GM23338 (cell line): ENCODE measurements around the gene TMCO1. TPM values are rescaled to one million over a fixed set of nuclear protein-coding genes. Genes with fewer than 3 reads are reported as not detected.

Experiments
- ATAC-seq: fragments of 200-7000 bp; cut with Tn5 transposase; 3 replicates; pipeline ENCODE4 v1.9.1; 2020
- DNase-seq: peaks from one replicate; pipeline ENCODE4 v3.0.0-alpha.2; 2015; ENCODE audit warnings: low spot score
- H2AFZ ChIP-seq: fragments of 200-600 bp; sonication (generic); 2 replicates; pipeline ENCODE4 v1.8.0; 2016; ENCODE audit warnings: antibody characterized with exemption, mild to moderate bottlenecking, moderate library complexity
- H3F3A ChIP-seq: fragments of 200-600 bp; sonication (generic); replicated peaks from 2 replicates; pipeline ENCODE4 v1.8.0; 2017; ENCODE audit warnings: antibody characterized with exemption, mixed run types, low read depth
- H3K27ac ChIP-seq: fragments of 200-600 bp; sonication (generic); 2 replicates; pipeline ENCODE4 v1.6.1; 2016; ENCODE audit warnings: low read depth
- H3K27me3 ChIP-seq: fragments of 200-600 bp; sonication (generic); 2 replicates; pipeline ENCODE4 v1.8.0; 2016; ENCODE audit warnings: mild to moderate bottlenecking, mixed run types, moderate library complexity; ENCODE audit not compliant: insufficient read depth
- H3K36me3 ChIP-seq: fragments of 200-600 bp; sonication (generic); 2 replicates; pipeline ENCODE4 v1.8.0; 2016; ENCODE audit warnings: mild to moderate bottlenecking; ENCODE audit not compliant: insufficient read depth
- H3K4me1 ChIP-seq: fragments of 200-600 bp; sonication (generic); 2 replicates; pipeline ENCODE4 v1.8.0; 2016; ENCODE audit warnings: mild to moderate bottlenecking, moderate library complexity; ENCODE audit not compliant: insufficient read depth
- H3K4me2 ChIP-seq: fragments of 200-600 bp; sonication (generic); 2 replicates; pipeline ENCODE4 v1.7.1; 2017; ENCODE audit warnings: mixed run types
- H3K4me3 ChIP-seq: fragments of 200-600 bp; sonication (generic); 2 replicates; pipeline ENCODE4 v1.6.1; 2016; ENCODE audit warnings: mixed run types
- H3K79me2 ChIP-seq: fragments of 200-600 bp; sonication (generic); replicated peaks from 2 replicates; pipeline ENCODE4 v1.8.0; 2017; ENCODE audit warnings: mild to moderate bottlenecking; ENCODE audit not compliant: insufficient read depth
- H3K9me2 ChIP-seq: fragments of 200-600 bp; sonication (generic); 2 replicates; pipeline ENCODE4 v1.8.0; 2017; ENCODE audit not compliant: insufficient read depth
- H4K20me1 ChIP-seq: fragments of 200-600 bp; sonication (generic); replicated peaks from 2 replicates; pipeline ENCODE4 v1.8.0; 2017; ENCODE audit warnings: mild to moderate bottlenecking; ENCODE audit not compliant: insufficient read depth
- H3K27ac Mint-ChIP-seq: 2 replicates; pipeline ENCODE4 v1.8.0; 2020; ENCODE audit warnings: inconsistent platforms, mild to moderate bottlenecking, moderate library complexity, mixed read lengths
- H3K27me3 Mint-ChIP-seq: 3 replicates; pipeline ENCODE4 v1.8.0; 2022; ENCODE audit warnings: low read depth, mild to moderate bottlenecking, moderate library complexity, mixed read lengths, inconsistent platforms; ENCODE audit not compliant: insufficient read depth, poor library complexity
- H3K36me3 Mint-ChIP-seq: 3 replicates; pipeline ENCODE4 v1.8.0; 2021; ENCODE audit warnings: low read depth, mild to moderate bottlenecking, inconsistent platforms, moderate library complexity, mixed read lengths
- H3K4me1 Mint-ChIP-seq: 3 replicates; pipeline ENCODE4 v1.8.0; 2020; ENCODE audit warnings: mild to moderate bottlenecking, inconsistent platforms, mixed read lengths
- H3K4me3 Mint-ChIP-seq: 3 replicates; pipeline ENCODE4 v1.8.0; 2021; ENCODE audit warnings: moderate library complexity, mild to moderate bottlenecking, inconsistent platforms, mixed read lengths
- H3K9me3 Mint-ChIP-seq: 3 replicates; pipeline ENCODE4 v1.8.0; 2020; ENCODE audit warnings: moderate library complexity, mild to moderate bottlenecking, inconsistent platforms, mixed read lengths
- CREB1 ChIP-seq: fragments of 250-450 bp; sonication (Bioruptor Pico); IDR thresholded peaks from 2 replicates; pipeline ENCODE4 v1.5.0; 2020; ENCODE audit warnings: low read depth, mild to moderate bottlenecking, moderate library complexity
- CTCF ChIP-seq, 2 experiments: fragments of 200-600 bp in 1 of 2; sonication (generic) in 1 of 2; conservative IDR thresholded peaks; 2 replicates each; pipeline versions ENCODE4 v1.5.1 to v1.6.1; 2016 to 2017; ENCODE audit warnings: antibody characterized with exemption in 2 of 2, low read depth in 2 of 2, mild to moderate bottlenecking in 2 of 2, moderate library complexity in 1 of 2
- ETS1 ChIP-seq: IDR thresholded peaks from 2 replicates; pipeline ENCODE4 v1.6.1; 2016; ENCODE audit warnings: antibody characterized with exemption
- EZH2 ChIP-seq: fragments of 200-600 bp; sonication (generic); IDR thresholded peaks from one replicate; pipeline ENCODE4 v1.8.0; 2017; ENCODE audit warnings: antibody characterized with exemption, mild to moderate bottlenecking, low read depth; ENCODE audit not compliant: unreplicated experiment
- EZH2phosphoT487 ChIP-seq: fragments of 200-600 bp; sonication (generic); IDR thresholded peaks from one replicate; pipeline ENCODE4 v1.8.1; 2018; ENCODE audit warnings: antibody characterized with exemption; ENCODE audit not compliant: unreplicated experiment
- NANOG ChIP-seq: IDR thresholded peaks from 2 replicates; pipeline ENCODE4 v1.6.1; 2016; ENCODE audit warnings: antibody characterized with exemption, borderline replicate concordance
- REST ChIP-seq: IDR thresholded peaks from one replicate; pipeline ENCODE4 v1.6.1; 2018; ENCODE audit warnings: antibody characterized with exemption; ENCODE audit not compliant: unreplicated experiment
- STAT1 ChIP-seq: IDR thresholded peaks from one replicate; pipeline ENCODE4 v1.6.1; 2016; ENCODE audit warnings: antibody characterized with exemption; ENCODE audit not compliant: unreplicated experiment
- ZNF114 ChIP-seq: fragments of 250-450 bp; sonication (Bioruptor Pico); IDR thresholded peaks from 2 replicates; pipeline ENCODE4 v1.5.0; 2020; ENCODE audit warnings: mild to moderate bottlenecking, moderate library complexity
- polyA plus RNA-seq: library from polyadenylated mRNA; unstranded; fragments of >200 nt; fragmentation: Nextera tagmentation; extraction: Ambion mirVana; gene quantifications from 2 replicates; pipeline ENCODE4 v1.2.1, GENCODE V29; 2016
- total RNA-seq: library from RNA; depleted of rRNA; stranded (reverse); fragments of >200 nt; shearing (Covaris generic); gene quantifications from 2 replicates; pipeline ENCODE4 v1.2.3, GENCODE V29; 2014

Gene TMCO1
- total and polyA plus RNA-seq, 2 experiments from 2014 or later = 38.3 to 116 TPM

GRCh38 chr1:165707984-165708706, 60.5 kb downstream of the TMCO1 start:
- Histone ChIP-seq H3K79me2 (no peaks in the 10 kb centered on the region), H3F3A (no peaks in the 10 kb centered on the region), H4K20me1 (no peaks in the 10 kb centered on the region), H3K27me3 (no peaks in the 10 kb centered on the region), H3K27ac (no peak overlapping the region), H3K4me3 (no peak overlapping the region), H3K36me3 (no peaks in the 10 kb centered on the region), H2AFZ (no peak overlapping the region), H3K4me2 (no peak overlapping the region), H3K9me2 (no peaks in the 10 kb centered on the region), H3K4me1 (no peaks in the 10 kb centered on the region)
- TF ChIP-seq EZH2phosphoT487 = no peak
- TF ChIP-seq CREB1 (CRISPR knock-in tag) = no peak
- no peak for TF ChIP-seq CTCF (conservative IDR thresholded peaks at IDR 0.05; ENCODE audit: low read depth in 2 of 2)
- no peak for TF ChIP-seq NANOG
- no peak for TF ChIP-seq ETS1
- no peak for TF ChIP-seq ZNF114 (CRISPR knock-in tag)
- no peak for TF ChIP-seq EZH2
- TF ChIP-seq REST = no peak
- TF ChIP-seq STAT1 = no peak
- H3K9me3 Mint-ChIP-seq = no peaks in the 10 kb centered on the region
- H3K27me3 Mint-ChIP-seq = peaks cover 3% of the 10 kb centered on the region
- no peak overlapping the region for H3K4me3 Mint-ChIP-seq
- DNase-seq (no peak), ATAC-seq (no peak)
- H3K36me3 Mint-ChIP-seq = no peaks in the 10 kb centered on the region
- no peaks in the 10 kb centered on the region for H3K4me1 Mint-ChIP-seq
- H3K27ac Mint-ChIP-seq = no peak overlapping the region
